Nephron (organoid): ENCODE measurements around the gene PTP4A1.

Experiments used
- H3K27ac Mint-ChIP-seq, 3 experiments: 2 replicates each; pipeline ENCODE4 v1.8.0; 2020; ENCODE audit warnings: mixed read lengths in 3 of 3, mild to moderate bottlenecking in 2 of 3, moderate library complexity in 1 of 3
- H3K27me3 Mint-ChIP-seq: 2 replicates; pipeline ENCODE4 v1.8.0; 2021; ENCODE audit warnings: low read depth, mild to moderate bottlenecking, moderate library complexity, mixed read lengths
- H3K36me3 Mint-ChIP-seq: 2 replicates; pipeline ENCODE4 v1.8.0; 2020; ENCODE audit warnings: low read depth, mixed read lengths
- H3K4me1 Mint-ChIP-seq: 2 replicates; pipeline ENCODE4 v1.8.0; 2020; ENCODE audit warnings: mixed read lengths
- H3K4me3 Mint-ChIP-seq, 3 experiments: 2 replicates each; pipeline ENCODE4 v1.8.0; 2020; ENCODE audit warnings: mild to moderate bottlenecking in 3 of 3, mixed read lengths in 3 of 3, moderate library complexity in 2 of 3
- H3K9me3 Mint-ChIP-seq: 2 replicates; pipeline ENCODE4 v1.8.0; 2020; ENCODE audit warnings: mixed read lengths
- TF ChIP-seq, protein P1 (sequence below), 3 experiments: fragments of 200-600 bp; sonication (generic); IDR thresholded peaks; one replicate each; pipeline ENCODE4 v1.5.0; 2021; ENCODE audit warnings: antibody characterized with exemption in 3 of 3; ENCODE audit not compliant: unreplicated experiment in 3 of 3

The PTP4A1 gene

GRCh38 chr6:63589952-63590411 lies 17.7 kb downstream of the PTP4A1 start:
- Mint-ChIP-seq H3K4me1 (no peaks in the 10 kb centered on the region), H3K4me3 (no peak overlapping the region), H3K27me3 (no peaks in the 10 kb centered on the region), H3K36me3 (no peaks in the 10 kb centered on the region), H3K27ac (no peak overlapping the region), H3K9me3 (no peaks in the 10 kb centered on the region)
- TF ChIP-seq, protein P1, sequence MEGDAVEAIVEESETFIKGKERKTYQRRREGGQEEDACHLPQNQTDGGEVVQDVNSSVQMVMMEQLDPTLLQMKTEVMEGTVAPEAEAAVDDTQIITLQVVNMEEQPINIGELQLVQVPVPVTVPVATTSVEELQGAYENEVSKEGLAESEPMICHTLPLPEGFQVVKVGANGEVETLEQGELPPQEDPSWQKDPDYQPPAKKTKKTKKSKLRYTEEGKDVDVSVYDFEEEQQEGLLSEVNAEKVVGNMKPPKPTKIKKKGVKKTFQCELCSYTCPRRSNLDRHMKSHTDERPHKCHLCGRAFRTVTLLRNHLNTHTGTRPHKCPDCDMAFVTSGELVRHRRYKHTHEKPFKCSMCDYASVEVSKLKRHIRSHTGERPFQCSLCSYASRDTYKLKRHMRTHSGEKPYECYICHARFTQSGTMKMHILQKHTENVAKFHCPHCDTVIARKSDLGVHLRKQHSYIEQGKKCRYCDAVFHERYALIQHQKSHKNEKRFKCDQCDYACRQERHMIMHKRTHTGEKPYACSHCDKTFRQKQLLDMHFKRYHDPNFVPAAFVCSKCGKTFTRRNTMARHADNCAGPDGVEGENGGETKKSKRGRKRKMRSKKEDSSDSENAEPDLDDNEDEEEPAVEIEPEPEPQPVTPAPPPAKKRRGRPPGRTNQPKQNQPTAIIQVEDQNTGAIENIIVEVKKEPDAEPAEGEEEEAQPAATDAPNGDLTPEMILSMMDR (IDR thresholded peaks at IDR 0.05; ENCODE audit: unreplicated experiment in 3 of 3) = no peak

DNA sequence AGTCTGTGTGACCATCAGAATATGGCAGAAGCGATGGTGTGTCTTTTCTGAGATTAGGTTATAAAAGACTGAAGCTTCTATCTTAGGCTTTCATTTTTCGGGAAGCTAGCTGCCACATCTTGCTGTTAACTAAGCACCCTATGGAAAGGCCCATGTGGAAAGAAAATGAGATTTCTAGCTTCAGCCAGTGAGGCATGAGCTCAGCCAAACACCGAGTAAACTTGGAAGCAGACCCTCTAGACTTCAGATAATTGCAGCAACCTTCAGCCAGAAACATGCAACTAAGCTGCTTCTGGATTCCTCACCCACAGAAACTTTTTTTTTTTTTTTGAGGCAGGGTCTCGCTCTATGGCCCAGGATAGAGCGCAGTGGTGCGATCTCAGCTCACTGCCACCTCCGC lies 20.6 kb downstream of the PTP4A1 start:
- Mint-ChIP-seq H3K9me3 (no peaks in the 10 kb centered on the region), H3K27ac (no peak overlapping the region), H3K4me3 (no peak overlapping the region), H3K36me3 (no peaks in the 10 kb centered on the region), H3K4me1 (no peaks in the 10 kb centered on the region), H3K27me3 (no peaks in the 10 kb centered on the region)
- TF ChIP-seq, protein P1 (IDR thresholded peaks at IDR 0.05; ENCODE audit: unreplicated experiment in 3 of 3) = no peak

GRCh38 chr6:63597141-63598048 lies 25.1 kb downstream of the PTP4A1 start:
- TF ChIP-seq, protein P1 (IDR thresholded peaks at IDR 0.05; ENCODE audit: unreplicated experiment in 3 of 3) = no peak
- Mint-ChIP-seq H3K4me1 (no peaks in the 10 kb centered on the region), H3K27ac (peak overlapping the region; percentile 72 to 94 (median 93)), H3K9me3 (no peaks in the 10 kb centered on the region), H3K36me3 (no peaks in the 10 kb centered on the region), H3K27me3 (no peaks in the 10 kb centered on the region), H3K4me3 (peak overlapping the region; percentile 95 to 96 (median 95))

GRCh38 chr6:63598049-63599036 lies 26.1 kb downstream of the PTP4A1 start:
- H3K27me3 Mint-ChIP-seq = no peaks in the 10 kb centered on the region
- H3K9me3 Mint-ChIP-seq = no peaks in the 10 kb centered on the region
- no peaks in the 10 kb centered on the region for H3K36me3 Mint-ChIP-seq
- H3K27ac Mint-ChIP-seq = peak overlapping the region; percentile 72 to 94 (median 93)
- no peaks in the 10 kb centered on the region for H3K4me1 Mint-ChIP-seq
- TF ChIP-seq, protein P1 (IDR thresholded peaks at IDR 0.05; ENCODE audit: unreplicated experiment in 3 of 3) = peak; percentile 90 to 95 (median 92)
- H3K4me3 Mint-ChIP-seq = peak overlapping the region; percentile 95 to 96 (median 95)

DNA sequence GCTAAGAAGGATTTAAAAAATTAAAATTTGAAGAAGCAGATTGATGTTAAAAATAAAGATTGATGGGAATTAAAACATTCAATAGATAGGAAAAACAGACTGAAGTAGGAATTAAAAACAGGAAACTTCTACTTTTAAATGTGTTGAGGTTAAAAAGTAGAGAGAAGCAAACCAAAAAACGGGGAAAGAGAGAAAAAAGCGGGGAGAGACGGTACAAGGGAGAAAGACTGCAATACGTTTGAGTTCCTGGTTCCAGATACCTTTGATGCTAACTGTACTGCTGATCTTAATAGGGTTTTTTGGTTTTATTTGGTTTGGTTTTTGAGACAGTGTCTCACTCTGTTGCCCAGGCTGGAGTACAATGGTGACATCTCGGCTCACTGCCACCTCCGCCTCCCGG lies 27.0 kb downstream of the PTP4A1 start:
- Mint-ChIP-seq H3K36me3 (no peaks in the 10 kb centered on the region), H3K27ac (peak overlapping the region in 1 of 3 experiments; percentile 94), H3K27me3 (no peaks in the 10 kb centered on the region)

More for the DNA sequence above, 27.0 kb downstream of the PTP4A1 start:
- H3K4me3 Mint-ChIP-seq = peak overlapping the region; percentile 95 to 96 (median 95)
- no peaks in the 10 kb centered on the region for H3K9me3 Mint-ChIP-seq
- TF ChIP-seq, protein P1 (IDR thresholded peaks at IDR 0.05; ENCODE audit: unreplicated experiment in 3 of 3) = no peak
- no peaks in the 10 kb centered on the region for H3K4me1 Mint-ChIP-seq
